ENCODE measurements around the gene PLA2G15. TPM values are rescaled to one million over a fixed set of nuclear protein-coding genes. Genes with fewer than 3 reads are reported as not detected.
A peak's percentile ranks its signal among the peaks of the same experiment; 100 is the strongest.

PLA2G15 gene
- total and polyA plus RNA-seq, 2 of the 13 experiments (the other 11 are each of a cell fraction or from before 2014, with no cell fraction given), result 14.4 to 23.7 TPM

DNA sequence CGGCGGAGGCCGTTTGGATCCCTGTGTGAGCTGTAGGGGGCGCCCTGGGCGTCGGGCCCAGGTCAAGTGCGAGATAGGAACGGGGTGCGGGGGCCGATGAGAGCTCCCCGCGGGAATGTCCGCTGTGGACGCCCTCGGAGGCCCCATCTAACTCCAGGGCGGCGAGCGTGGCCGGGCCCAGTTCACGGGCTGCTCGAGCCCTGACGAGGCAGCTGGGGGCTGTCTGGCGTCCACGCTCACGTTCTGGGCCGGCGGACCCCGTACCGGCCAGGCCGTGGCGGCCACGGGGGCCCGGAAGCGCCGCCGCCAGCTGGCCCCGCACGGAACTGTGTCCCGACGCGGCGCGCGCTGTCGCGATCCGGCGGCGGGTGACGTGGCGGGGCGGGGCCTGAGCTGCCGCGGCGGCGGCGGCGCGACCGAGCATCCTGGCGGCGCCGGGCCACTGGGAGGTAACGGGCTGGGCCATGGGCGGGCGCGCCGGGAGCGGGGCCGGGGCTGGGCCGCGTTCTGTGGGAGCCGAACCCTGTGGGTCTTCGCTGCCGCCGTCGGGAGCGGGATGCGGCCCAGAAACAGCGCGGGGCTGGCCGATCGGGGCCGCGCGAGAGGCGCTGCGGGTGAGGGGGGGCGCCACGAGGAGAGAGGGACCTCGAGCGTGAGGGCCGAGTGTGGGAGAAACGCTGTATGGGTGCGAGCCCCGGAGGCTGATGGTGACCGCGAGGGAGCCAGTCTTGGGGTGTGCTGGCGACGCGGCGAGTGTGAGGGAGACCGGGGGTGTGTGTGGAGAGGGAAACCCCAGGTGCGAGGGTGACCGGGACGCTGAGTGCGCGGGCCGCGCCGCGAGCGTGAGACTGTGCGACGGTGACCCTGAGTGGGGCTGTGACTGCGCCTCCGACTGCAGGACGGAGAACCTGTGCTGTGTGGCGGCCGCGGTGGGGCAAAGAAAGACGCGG is 19.2 kb downstream of the PLA2G15 start, which contains the start of gene SLC7A6:
Gene SLC7A6 (plus strand): TSS at position 399 of the 950 bp plus-strand sequence. CDS start 10,201 bp downstream, outside the sequence.
- Histone ChIP-seq H3K9me3 (ENCODE audit: low read length) (no peaks in the 10 kb centered on the region), H3K4me2 (ENCODE audit: low read depth, low read length) (peak within 1 kb of the TSS; percentile 100), H4K20me1 (ENCODE audit: insufficient read depth, low read length) (0 out of 2 replicates have a peak, but pooled peaks cover 11% of the 10 kb centered on the region), H2AFZ (ENCODE audit: low read length) (peak within 1 kb of the TSS; percentile 21), H3K27me3 (ENCODE audit: control insufficient read depth in 1 of 2, insufficient read depth in 2 of 2, low read length in 2 of 2) (no peaks in the 10 kb centered on the region; a peak in 1 of 5 replicates), H3K4me3 (replicated peaks in 1 of 3; ENCODE audit: insufficient read depth in 1 of 3, low read depth in 2 of 3, low read length in 3 of 3) (peak within 1 kb of the TSS; percentile 69 to 100 (median 97)), H3K27ac (ENCODE audit: extremely low read length, insufficient read depth, low read length) (peak within 1 kb of the TSS; percentile 97), H3K9ac (ENCODE audit: insufficient read depth, low read depth, low read length) (peak within 1 kb of the TSS; percentile 100), H3K36me3 (replicated peaks in 1 of 2; ENCODE audit: control insufficient read depth in 1 of 2, insufficient read depth in 2 of 2, low read length in 2 of 2) (no peaks in the 10 kb centered on the region), H3K79me2 (ENCODE audit: insufficient read depth, low read length) (peaks cover 33% of the 10 kb centered on the region), H3K4me1 (ENCODE audit: insufficient read depth, low read length) (peaks cover 60% of the 10 kb centered on the region)
- in situ Hi-C loops (cut with HindIII; ENCODE audit: extremely low pct_ligation_motif_present, low pct_unique_long_range_greater_than_20kb), result loop anchor here (5.0 kb wide), 1 partner anchor 63 kb away; no protein-coding TSS in a partner anchor
- DNase-seq (ENCODE audit: low spot score) (peak; percentile 60), ATAC-seq (peak; percentile 60), FAIRE-seq (no peak)
- WGBS (ENCODE audit: low lambda C conversion rate), result 1% methylated on average over 73 of the region's 123 CpGs
- BruUV-seq (replicated peaks), result TSS peak; percentile 100
- CTCF ChIA-PET (ENCODE audit: low intra/inter-chr PET ratio, low total read pairs), result interaction anchor here (1.8 to 6.0 kb wide), 2 partner anchors 46 to 65 kb away, joined by 4 to 96 read pairs; partner anchors contain the start of genes PRMT7 and SLC7A6OS
- POLR2A ChIA-PET, result interaction anchor here (0.6 to 4.5 kb wide), 32 partner anchors 10 to 663 kb away, joined by 3 to 89 read pairs (median 6); partner anchors contain the start of genes ESRP2, LCAT, NFATC3 and PLA2G15
- intact Hi-C loops (cut with micrococcal nuclease; ENCODE audit: unreplicated experiment), result loop anchor here (1.0 to 2.0 kb wide), 4 partner anchors 17 to 47 kb away; partner anchors contain the start of genes ESRP2 and PRMT7
- TF ChIP-seq ZNF468 (CRISPR knock-in tag; IDR thresholded peaks at IDR 0.05), result peak; percentile 95
- no peak for TF ChIP-seq ZFP1 (CRISPR knock-in tag; IDR thresholded peaks at IDR 0.05)
- 0 out of 2 replicates have a peak, but pooled peaks have one; percentile 12 for TF ChIP-seq MAF1 (CRISPR knock-in tag; IDR thresholded peaks at IDR 0.05; ENCODE audit: borderline replicate concordance)
- 0 out of 2 replicates have a peak, but pooled peaks have one; percentile 67 for TF ChIP-seq ZNF552 (CRISPR knock-in tag; IDR thresholded peaks at IDR 0.05; ENCODE audit: borderline replicate concordance)
- TF ChIP-seq ZNF562 (CRISPR knock-in tag; IDR thresholded peaks at IDR 0.05; ENCODE audit: borderline replicate concordance), result 0 out of 2 replicates have a peak, but pooled peaks have one; percentile 22
- TF ChIP-seq XRCC5 (optimal IDR thresholded peaks at IDR 0.05; ENCODE audit: low read length), result peak; percentile 96
- TF ChIP-seq ZNF367 (CRISPR knock-in tag; IDR thresholded peaks at IDR 0.05; ENCODE audit: borderline replicate concordance), result 0 out of 2 replicates have a peak, but pooled peaks have one; percentile 27
- TF ChIP-seq ZNF20 (CRISPR knock-in tag; IDR thresholded peaks at IDR 0.05), result no peak
- TF ChIP-seq, protein P1, sequence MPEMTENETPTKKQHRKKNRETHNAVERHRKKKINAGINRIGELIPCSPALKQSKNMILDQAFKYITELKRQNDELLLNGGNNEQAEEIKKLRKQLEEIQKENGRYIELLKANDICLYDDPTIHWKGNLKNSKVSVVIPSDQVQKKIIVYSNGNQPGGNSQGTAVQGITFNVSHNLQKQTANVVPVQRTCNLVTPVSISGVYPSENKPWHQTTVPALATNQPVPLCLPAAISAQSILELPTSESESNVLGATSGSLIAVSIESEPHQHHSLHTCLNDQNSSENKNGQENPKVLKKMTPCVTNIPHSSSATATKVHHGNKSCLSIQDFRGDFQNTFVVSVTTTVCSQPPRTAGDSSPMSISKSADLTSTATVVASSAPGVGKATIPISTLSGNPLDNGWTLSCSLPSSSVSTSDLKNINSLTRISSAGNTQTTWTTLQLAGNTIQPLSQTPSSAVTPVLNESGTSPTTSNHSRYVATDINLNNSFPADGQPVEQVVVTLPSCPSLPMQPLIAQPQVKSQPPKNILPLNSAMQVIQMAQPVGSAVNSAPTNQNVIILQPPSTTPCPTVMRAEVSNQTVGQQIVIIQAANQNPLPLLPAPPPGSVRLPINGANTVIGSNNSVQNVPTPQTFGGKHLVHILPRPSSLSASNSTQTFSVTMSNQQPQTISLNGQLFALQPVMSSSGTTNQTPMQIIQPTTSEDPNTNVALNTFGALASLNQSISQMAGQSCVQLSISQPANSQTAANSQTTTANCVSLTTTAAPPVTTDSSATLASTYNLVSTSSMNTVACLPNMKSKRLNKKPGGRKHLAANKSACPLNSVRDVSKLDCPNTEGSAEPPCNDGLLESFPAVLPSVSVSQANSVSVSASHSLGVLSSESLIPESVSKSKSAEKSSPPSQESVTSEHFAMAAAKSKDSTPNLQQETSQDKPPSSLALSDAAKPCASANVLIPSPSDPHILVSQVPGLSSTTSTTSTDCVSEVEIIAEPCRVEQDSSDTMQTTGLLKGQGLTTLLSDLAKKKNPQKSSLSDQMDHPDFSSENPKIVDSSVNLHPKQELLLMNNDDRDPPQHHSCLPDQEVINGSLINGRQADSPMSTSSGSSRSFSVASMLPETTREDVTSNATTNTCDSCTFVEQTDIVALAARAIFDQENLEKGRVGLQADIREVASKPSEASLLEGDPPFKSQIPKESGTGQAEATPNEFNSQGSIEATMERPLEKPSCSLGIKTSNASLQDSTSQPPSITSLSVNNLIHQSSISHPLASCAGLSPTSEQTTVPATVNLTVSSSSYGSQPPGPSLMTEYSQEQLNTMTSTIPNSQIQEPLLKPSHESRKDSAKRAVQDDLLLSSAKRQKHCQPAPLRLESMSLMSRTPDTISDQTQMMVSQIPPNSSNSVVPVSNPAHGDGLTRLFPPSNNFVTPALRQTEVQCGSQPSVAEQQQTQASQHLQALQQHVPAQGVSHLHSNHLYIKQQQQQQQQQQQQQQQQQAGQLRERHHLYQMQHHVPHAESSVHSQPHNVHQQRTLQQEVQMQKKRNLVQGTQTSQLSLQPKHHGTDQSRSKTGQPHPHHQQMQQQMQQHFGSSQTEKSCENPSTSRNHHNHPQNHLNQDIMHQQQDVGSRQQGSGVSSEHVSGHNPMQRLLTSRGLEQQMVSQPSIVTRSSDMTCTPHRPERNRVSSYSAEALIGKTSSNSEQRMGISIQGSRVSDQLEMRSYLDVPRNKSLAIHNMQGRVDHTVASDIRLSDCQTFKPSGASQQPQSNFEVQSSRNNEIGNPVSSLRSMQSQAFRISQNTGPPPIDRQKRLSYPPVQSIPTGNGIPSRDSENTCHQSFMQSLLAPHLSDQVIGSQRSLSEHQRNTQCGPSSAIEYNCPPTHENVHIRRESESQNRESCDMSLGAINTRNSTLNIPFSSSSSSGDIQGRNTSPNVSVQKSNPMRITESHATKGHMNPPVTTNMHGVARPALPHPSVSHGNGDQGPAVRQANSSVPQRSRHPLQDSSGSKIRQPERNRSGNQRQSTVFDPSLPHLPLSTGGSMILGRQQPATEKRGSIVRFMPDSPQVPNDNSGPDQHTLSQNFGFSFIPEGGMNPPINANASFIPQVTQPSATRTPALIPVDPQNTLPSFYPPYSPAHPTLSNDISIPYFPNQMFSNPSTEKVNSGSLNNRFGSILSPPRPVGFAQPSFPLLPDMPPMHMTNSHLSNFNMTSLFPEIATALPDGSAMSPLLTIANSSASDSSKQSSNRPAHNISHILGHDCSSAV (CRISPR knock-in tag; IDR thresholded peaks at IDR 0.05; ENCODE audit: borderline replicate concordance), result no peak
- TF ChIP-seq FOSL2 (CRISPR knock-in tag; IDR thresholded peaks at IDR 0.05), result peak; percentile 45
- peak; percentile 63 for TF ChIP-seq ZNF777 (CRISPR knock-in tag; IDR thresholded peaks at IDR 0.05)
- peak; percentile 27 for TF ChIP-seq ASH2L (IDR thresholded peaks at IDR 0.05; ENCODE audit: insufficient read length, low read depth, low read length)
- 0 out of 2 replicates have a peak, but pooled peaks have one; percentile 66 for TF ChIP-seq ZSCAN30 (CRISPR knock-in tag; IDR thresholded peaks at IDR 0.05)
- peak; percentile 83 for TF ChIP-seq ZNF253 (CRISPR knock-in tag; IDR thresholded peaks at IDR 0.05; ENCODE audit: borderline replicate concordance)

Measured in HepG2 (cell line).